IgD-negative memory B cell (primary cell): ENCODE data around the gene ZNF77. TPM values are rescaled to one million over a fixed set of nuclear protein-coding genes. Genes with fewer than 3 reads are reported as not detected.

Source experiments
- H3K27ac Mint-ChIP-seq, 3 donors: one replicate each; pipeline ENCODE4 v1.8.0; 2020 to 2022; ENCODE audit warnings: mild to moderate bottlenecking in 3 of 3, mixed read lengths in 3 of 3, moderate library complexity in 1 of 3
- H3K27me3 Mint-ChIP-seq: one replicate; pipeline ENCODE4 v1.8.0; 2021; ENCODE audit warnings: mixed read lengths
- H3K36me3 Mint-ChIP-seq: one replicate; pipeline ENCODE4 v1.8.0; 2020; ENCODE audit warnings: mild to moderate bottlenecking, mixed read lengths
- H3K4me1 Mint-ChIP-seq, 3 donors: one replicate each; pipeline ENCODE4 v1.8.0; 2020 to 2022; ENCODE audit warnings: mixed read lengths in 3 of 3, mild to moderate bottlenecking in 1 of 3
- H3K4me3 Mint-ChIP-seq, 4 donors: one replicate each; pipeline ENCODE4 v1.8.0; 2020 to 2022; ENCODE audit warnings: mild to moderate bottlenecking in 4 of 4, mixed read lengths in 4 of 4, moderate library complexity in 3 of 4
- H3K9me3 Mint-ChIP-seq, 3 donors: one replicate each; pipeline ENCODE4 v1.8.0; 2020 to 2021; ENCODE audit warnings: mixed read lengths in 3 of 3, mild to moderate bottlenecking in 1 of 3
- polyA plus RNA-seq: library from polyadenylated mRNA; unstranded; fragments of 300-500 nt; fragmentation: Illumina TruSeq; gene quantifications from one replicate; pipeline ENCODE4 v1.2.3, GENCODE V29; 2021

ZNF77 gene
- polyA plus RNA-seq, 1 donor from 2014 or later, result 1.7 TPM

GRCh38 chr19:2883686-2884439 lies 60.9 kb downstream of the ZNF77 start:
- H3K36me3 Mint-ChIP-seq, result peaks cover 2% of the 10 kb centered on the region
- peaks cover 9 to 13% (median 10%) of the 10 kb centered on the region in 3 donors for H3K4me1 Mint-ChIP-seq

More at GRCh38 chr19:2883686-2884439, 60.9 kb downstream of the ZNF77 start:
- peaks cover 0 to 4% (median 0%) of the 10 kb centered on the region in 3 donors for H3K9me3 Mint-ChIP-seq
- H3K4me3 Mint-ChIP-seq, result no peak overlapping the region
- H3K27ac Mint-ChIP-seq, result peak overlapping the region in 1 of 3 donors; percentile 39
- peaks cover 2% of the 10 kb centered on the region for H3K27me3 Mint-ChIP-seq

Other genes starting within 250 kb of the ZNF77 start
- 74.6 TPM for gene GNG7, start 242.3 kb downstream of the ZNF77 start, polyA plus RNA-seq
- gene DIRAS1, start 223.6 kb downstream of the ZNF77 start, polyA plus RNA-seq, result 0.64 TPM
- 86.9 TPM for gene SLC39A3, start 205.0 kb downstream of the ZNF77 start, polyA plus RNA-seq
- gene SGTA, start 161.7 kb downstream of the ZNF77 start, polyA plus RNA-seq, result 44.2 TPM
- 54.4 TPM for gene THOP1, start 159.5 kb downstream of the ZNF77 start, polyA plus RNA-seq
- gene ZNF554, start 125.1 kb downstream of the ZNF77 start, polyA plus RNA-seq, result 4.7 TPM
- gene ZNF555, start 103.5 kb downstream of the ZNF77 start, polyA plus RNA-seq, result 6.3 TPM
- gene ZNF556, start 77.6 kb downstream of the ZNF77 start, polyA plus RNA-seq, result not detected
- 2.9 TPM for gene ZNF57, start 44.0 kb downstream of the ZNF77 start, polyA plus RNA-seq
- gene TLE6, start 32.6 kb upstream of the ZNF77 start, polyA plus RNA-seq, result 0.16 TPM
- gene TLE2, start 84.3 kb upstream of the ZNF77 start, polyA plus RNA-seq, result 0.56 TPM
- 443 TPM for gene TLE5, start 117.5 kb upstream of the ZNF77 start, polyA plus RNA-seq
- 0.30 TPM for gene GNA11, start 149.4 kb upstream of the ZNF77 start, polyA plus RNA-seq
- not detected for gene GNA15, start 191.1 kb upstream of the ZNF77 start, polyA plus RNA-seq
- gene S1PR4, start 233.8 kb upstream of the ZNF77 start, polyA plus RNA-seq, result 448 TPM
- 29.9 TPM for gene NCLN, start 241.0 kb upstream of the ZNF77 start, polyA plus RNA-seq